ENCODE data around the gene FRMD3.

Gene FRMD3

DNA sequence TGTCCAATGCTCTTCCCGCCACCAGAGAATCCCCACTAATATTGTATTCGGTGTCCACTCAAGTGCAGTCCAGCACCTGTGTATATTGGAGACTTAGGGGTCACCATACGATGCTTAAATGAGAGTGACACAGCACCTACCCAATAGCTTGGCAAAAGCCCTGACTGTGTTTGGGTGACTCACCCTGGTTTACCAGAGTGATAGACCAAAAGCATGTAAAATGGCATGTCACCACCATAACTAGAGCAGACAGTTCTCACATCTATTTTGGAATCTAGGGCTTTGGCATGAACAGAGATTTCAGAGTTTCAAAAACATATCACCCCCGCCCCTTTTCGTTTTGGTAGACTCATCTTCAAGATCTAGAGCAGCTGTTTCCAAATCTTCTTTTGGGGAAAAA is 257.9 kb downstream of the FRMD3 start:
- no peak overlapping the region for H3K27ac ChIP-seq
- TF ChIP-seq, protein P1, sequence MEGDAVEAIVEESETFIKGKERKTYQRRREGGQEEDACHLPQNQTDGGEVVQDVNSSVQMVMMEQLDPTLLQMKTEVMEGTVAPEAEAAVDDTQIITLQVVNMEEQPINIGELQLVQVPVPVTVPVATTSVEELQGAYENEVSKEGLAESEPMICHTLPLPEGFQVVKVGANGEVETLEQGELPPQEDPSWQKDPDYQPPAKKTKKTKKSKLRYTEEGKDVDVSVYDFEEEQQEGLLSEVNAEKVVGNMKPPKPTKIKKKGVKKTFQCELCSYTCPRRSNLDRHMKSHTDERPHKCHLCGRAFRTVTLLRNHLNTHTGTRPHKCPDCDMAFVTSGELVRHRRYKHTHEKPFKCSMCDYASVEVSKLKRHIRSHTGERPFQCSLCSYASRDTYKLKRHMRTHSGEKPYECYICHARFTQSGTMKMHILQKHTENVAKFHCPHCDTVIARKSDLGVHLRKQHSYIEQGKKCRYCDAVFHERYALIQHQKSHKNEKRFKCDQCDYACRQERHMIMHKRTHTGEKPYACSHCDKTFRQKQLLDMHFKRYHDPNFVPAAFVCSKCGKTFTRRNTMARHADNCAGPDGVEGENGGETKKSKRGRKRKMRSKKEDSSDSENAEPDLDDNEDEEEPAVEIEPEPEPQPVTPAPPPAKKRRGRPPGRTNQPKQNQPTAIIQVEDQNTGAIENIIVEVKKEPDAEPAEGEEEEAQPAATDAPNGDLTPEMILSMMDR (conservative IDR thresholded peaks at IDR 0.05): no peak

DNA sequence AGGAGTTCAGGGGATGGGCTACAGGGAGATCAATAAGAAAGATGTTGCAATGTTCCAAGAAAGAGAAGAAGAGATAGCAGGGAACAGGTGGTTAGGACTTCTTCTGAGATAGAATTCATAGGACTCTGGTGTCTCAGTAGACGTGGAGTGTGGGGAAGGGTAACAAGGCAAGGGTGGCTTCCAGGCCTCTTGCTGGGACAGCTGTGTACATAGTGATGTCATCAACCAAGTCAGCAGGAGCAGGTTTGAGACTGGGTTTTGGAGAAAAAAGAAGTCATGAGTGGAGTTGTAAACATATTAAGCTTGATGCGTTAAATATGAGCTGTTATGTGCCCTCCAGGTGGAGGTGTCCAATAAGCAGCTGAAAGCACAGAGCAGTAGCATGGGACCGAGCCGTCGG is 263.4 kb downstream of the FRMD3 start:
- TF ChIP-seq, protein P1 (conservative IDR thresholded peaks at IDR 0.05): no peak
- H3K27ac ChIP-seq: no peak overlapping the region

DNA sequence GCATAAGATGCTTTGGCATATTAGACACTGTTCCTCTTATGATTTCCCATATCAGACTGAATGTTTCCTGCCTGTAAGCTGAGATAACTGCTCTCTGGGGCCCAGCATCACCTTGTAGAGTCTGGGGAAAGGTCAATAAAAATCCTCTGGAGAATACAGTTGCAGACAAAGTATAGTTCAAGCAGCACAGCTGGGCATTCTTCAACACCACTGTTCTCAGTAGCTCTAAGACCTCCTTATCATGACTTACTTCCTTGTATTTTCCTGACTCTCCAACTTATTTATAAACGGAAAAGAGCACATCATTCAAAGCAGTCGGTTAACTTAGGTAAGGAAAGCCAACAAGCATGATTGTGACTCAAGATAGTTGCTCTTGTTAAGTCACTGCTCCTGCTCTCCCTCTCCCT is 266.5 kb downstream of the FRMD3 start:
- H3K27ac ChIP-seq: no peak overlapping the region
- TF ChIP-seq, protein P1 (conservative IDR thresholded peaks at IDR 0.05): no peak

DNA sequence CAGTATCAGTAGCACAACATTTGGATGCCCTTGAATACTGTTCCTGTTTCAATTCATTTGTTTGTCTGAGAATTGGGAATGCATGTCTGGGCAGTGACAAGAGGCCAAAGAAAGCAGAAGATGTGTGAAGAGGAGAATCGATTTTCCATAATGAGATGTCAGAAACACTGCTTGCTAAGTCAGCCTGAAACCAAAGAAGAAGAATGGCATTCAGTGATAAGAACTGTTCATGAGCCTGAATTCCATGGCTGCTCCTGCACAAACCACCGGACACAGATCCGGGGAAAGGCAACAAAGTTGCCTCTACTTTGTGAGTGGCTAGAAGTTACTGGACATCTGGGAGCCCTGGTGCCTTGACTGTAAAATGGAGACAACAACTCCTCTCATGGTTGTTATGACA is 268.1 kb downstream of the FRMD3 start:
- TF ChIP-seq, protein P1 (conservative IDR thresholded peaks at IDR 0.05): no peak
- H3K27ac ChIP-seq: no peak overlapping the region

DNA sequence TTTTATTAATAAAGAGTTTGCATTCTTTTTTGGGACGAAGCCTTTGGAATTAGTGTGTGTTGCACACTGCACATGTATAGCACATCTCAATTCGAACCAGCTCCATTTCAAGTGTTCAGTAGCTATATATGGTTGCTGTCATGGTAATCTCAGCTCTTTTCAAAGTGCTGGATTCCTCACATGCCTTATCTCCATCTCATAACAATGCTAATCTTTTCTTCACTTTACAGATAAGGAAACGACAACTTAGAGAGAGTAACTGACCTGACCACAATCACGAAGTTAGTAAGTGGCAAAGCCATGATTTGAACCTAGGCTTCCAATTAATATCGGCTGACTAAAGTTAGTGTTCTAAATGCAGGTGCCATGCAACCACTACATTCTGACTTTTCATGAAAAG is 270.5 kb downstream of the FRMD3 start:
- no peak overlapping the region for H3K27ac ChIP-seq
- TF ChIP-seq, protein P1 (conservative IDR thresholded peaks at IDR 0.05): no peak

DNA sequence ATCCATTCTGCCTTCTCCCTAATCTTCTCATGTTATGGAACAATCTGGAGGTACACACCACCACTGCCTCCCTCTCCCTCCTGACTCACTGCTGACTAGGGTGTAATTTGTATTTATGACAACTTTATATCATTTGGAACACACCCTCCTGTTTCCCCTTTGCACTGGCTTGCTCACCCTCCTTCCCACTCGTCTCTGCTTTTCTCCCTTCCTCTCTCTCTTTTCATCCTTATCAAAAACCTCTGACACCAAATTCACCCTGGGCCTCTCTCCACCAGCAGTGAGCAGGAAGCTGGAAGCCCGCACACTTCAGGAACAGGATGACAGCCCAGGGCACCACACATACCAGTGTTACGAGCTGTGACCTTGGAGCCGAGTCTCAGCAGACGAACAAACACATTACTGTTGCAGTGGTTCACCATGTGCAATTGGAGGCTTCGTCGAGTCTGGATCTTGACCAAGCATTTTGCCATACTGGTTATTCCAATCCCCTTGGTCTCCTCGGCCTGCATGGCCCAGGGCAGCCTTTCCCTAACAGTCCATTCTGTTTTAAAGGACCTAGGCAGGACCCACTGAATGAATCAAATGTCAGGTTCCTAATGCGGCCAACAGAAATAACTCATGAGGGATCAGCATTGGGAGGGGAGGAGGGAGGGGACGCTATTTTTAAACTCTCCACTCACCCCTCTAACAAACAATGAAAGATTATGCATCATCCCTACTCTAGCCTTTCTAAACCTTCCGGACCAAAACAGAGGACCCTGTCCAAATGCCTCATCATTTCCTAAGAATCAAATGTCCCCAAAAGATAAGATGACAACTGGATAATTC is 271.3 kb downstream of the FRMD3 start:
- TF ChIP-seq, protein P1 (conservative IDR thresholded peaks at IDR 0.05): no peak
- H3K27ac ChIP-seq: peak overlapping the region; percentile 36

DNA sequence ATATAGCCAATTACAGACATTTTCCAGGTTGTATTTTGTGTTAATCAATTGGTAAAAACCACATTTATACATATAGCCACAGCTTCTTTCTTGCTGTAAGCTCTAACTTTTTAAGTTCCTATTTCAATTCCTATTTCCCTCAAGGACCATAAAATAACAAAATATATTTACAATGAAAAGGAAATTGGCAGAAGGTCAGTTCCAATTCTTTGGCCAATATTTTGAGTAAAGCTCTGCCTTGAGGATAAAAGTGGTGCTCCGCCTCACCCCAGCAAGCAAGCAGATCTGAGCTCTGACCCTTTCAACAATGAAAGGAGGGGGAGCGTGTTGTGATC is 271.9 kb downstream of the FRMD3 start:
- H3K27ac ChIP-seq: peak overlapping the region; percentile 36
- TF ChIP-seq, protein P1 (conservative IDR thresholded peaks at IDR 0.05): no peak

All from VCaP (cell line).